Lower leg skin (tissue), 4 donors: ENCODE measurements around the gene ELMOD1. TPM values are rescaled to one million over a fixed set of nuclear protein-coding genes. Genes with fewer than 3 reads are reported as not detected.

ENCODE experiments used
- DNase-seq, 2 donors: peaks; one replicate each; pipeline ENCODE4 v3.0.0-alpha.2; 2019; ENCODE audit warnings: low spot score in 2 of 2
- H3K4me3 ChIP-seq: fragments of 200-600 bp; sonication (generic); 2 replicates; pipeline ENCODE4 v1.5.1; 2017; ENCODE audit warnings: mild to moderate bottlenecking, low read depth; ENCODE audit not compliant: poor library complexity, severe bottlenecking
- POLR2A ChIP-seq, 2 donors: fragments of 450-650 bp; IDR thresholded peaks; one replicate each; pipeline ENCODE4 v1.6.1; 2016 to 2017; ENCODE audit warnings: antibody characterized with exemption in 2 of 2, mild to moderate bottlenecking in 1 of 2, moderate library complexity in 1 of 2
- WGBS, 2 donors: methylation state at CpG; one replicate each; pipeline ENCODE4 v1.1.5; 2018; 5-methylcytosine and 5-hydroxymethylcytosine counted together
- intact Hi-C: fragments of 100-400 bp; cut with DNase I; formaldehyde crosslinking; loops from one replicate; pipeline ENCODE4 v1.15.0; 2023; ENCODE audit warnings: low total_unique reads
- total RNA-seq, 4 donors: library from RNA; depleted of rRNA; stranded (reverse); fragments of >200 nt; gene quantifications; one replicate each; pipeline ENCODE4 v1.1.0, GENCODE V29; 2016
- TF ChIP-seq, protein P1 (sequence below), 3 donors: fragments of 450-650 bp; IDR thresholded peaks; one replicate each; pipeline ENCODE4 v1.5.1; 2016; ENCODE audit warnings: antibody characterized with exemption in 3 of 3, mild to moderate bottlenecking in 3 of 3, moderate library complexity in 2 of 3

Gene ELMOD1
- total RNA-seq, 4 donors from 2014 or later = 48.2 to 164 (median 72.3) TPM

DNA sequence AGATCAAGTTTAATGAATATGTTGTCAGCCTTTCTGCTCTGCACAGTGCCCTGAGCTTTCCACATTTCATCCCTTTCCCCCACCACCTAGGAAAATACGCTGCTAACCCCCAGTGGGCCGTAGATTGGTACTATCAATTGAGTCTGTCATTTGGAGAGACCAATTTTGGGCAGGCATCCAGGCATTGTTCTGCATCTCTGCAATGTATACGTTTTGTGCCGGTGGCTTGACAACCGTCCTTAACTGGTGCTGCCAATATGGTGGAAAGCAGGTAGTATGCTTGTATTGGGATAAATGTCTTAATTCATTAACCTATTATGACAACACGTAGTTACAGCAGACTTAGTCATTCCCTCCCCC lies 1.3 kb downstream of the ELMOD1 start:
- intact Hi-C loops = loop anchor here (10.0 kb wide), 1 partner anchor 83 kb away; no protein-coding TSS in a partner anchor
- 9 to 12% methylated on average over 6 of the region's 6 CpGs for WGBS, 2 donors
- DNase-seq = no peak
- TF ChIP-seq, protein P1, sequence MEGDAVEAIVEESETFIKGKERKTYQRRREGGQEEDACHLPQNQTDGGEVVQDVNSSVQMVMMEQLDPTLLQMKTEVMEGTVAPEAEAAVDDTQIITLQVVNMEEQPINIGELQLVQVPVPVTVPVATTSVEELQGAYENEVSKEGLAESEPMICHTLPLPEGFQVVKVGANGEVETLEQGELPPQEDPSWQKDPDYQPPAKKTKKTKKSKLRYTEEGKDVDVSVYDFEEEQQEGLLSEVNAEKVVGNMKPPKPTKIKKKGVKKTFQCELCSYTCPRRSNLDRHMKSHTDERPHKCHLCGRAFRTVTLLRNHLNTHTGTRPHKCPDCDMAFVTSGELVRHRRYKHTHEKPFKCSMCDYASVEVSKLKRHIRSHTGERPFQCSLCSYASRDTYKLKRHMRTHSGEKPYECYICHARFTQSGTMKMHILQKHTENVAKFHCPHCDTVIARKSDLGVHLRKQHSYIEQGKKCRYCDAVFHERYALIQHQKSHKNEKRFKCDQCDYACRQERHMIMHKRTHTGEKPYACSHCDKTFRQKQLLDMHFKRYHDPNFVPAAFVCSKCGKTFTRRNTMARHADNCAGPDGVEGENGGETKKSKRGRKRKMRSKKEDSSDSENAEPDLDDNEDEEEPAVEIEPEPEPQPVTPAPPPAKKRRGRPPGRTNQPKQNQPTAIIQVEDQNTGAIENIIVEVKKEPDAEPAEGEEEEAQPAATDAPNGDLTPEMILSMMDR (IDR thresholded peaks at IDR 0.05) = no peak
- TF ChIP-seq POLR2A (IDR thresholded peaks at IDR 0.05) = no peak
- H3K4me3 ChIP-seq = no peak overlapping the region

DNA sequence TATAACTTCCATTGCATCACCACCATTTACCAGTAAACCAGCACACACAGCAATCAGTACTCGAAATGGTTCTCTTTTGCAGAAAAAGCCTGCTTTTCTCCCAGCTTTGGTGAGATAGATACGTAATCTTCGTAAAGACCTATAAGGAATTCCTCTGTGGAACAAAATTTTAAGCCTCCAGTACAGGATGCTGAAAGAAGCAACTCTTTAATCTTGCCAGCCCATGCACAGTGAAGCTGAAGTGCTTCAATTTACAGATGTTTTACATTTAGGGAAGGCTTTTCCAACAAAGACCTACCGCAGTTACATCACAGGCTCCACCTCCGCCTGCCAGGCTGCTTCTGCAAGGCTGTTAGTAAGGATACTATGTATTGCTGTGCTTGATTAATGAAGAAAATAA lies 1.9 kb downstream of the ELMOD1 start:
- 22 to 30% methylated on average over 5 of the region's 5 CpGs for WGBS, 2 donors
- no peak for DNase-seq
- no peak for TF ChIP-seq POLR2A (IDR thresholded peaks at IDR 0.05)
- TF ChIP-seq, protein P1 (IDR thresholded peaks at IDR 0.05) = no peak
- intact Hi-C loops = loop anchor here (10.0 kb wide), 1 partner anchor 82 kb away; no protein-coding TSS in a partner anchor
- H3K4me3 ChIP-seq = no peak overlapping the region

DNA sequence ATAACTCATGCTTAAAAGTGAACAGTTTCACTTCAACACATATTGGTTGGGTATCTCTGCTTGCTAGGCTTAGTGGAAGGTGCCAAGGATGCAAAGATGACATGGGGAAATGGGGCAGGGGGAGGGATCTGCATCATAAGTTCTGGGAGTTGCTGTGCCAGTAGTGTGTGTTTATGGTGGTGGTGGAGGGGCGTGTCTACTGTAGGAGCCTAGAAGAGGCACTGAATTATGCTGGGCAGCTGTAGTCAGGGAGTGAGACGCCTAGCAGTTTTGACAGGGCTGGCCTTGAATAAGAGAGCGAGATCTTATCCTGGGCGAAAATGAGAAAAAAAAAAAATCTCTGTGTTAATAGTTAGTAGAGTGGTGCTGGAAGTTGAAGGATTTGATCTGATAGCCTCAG lies 3.0 kb downstream of the ELMOD1 start:
- H3K4me3 ChIP-seq = no peak overlapping the region
- intact Hi-C loops = loop anchor here (10.0 kb wide), 1 partner anchor 81 kb away; no protein-coding TSS in a partner anchor
- 40 to 46% methylated on average over 4 of the region's 4 CpGs for WGBS, 2 donors
- TF ChIP-seq, protein P1 (IDR thresholded peaks at IDR 0.05) = no peak
- no peak for TF ChIP-seq POLR2A (IDR thresholded peaks at IDR 0.05)
- DNase-seq = no peak

DNA sequence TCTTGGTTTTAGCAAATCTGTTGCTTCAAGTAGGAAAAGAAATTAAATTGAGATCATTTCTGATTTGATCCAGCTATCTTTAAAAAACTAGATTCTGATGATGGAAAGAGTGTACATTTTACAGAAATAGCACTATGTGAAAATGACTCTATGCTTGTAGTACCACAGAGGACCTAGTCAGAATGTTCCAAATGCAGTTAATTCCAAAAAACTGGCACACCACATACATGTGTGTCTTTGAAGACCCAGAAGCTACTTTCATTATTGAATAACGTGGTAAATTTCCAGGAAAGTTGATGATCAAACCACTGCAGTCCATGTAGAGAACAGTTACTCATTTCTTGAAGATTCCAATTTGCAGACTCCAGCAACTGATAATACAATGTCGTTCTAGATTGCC lies 3.8 kb downstream of the ELMOD1 start:
- WGBS, 2 donors = 51 to 66% methylated on average over 2 of the region's 2 CpGs
- intact Hi-C loops = loop anchor here (10.0 kb wide), 1 partner anchor 80 kb away; no protein-coding TSS in a partner anchor
- H3K4me3 ChIP-seq = no peak overlapping the region
- no peak for DNase-seq
- no peak for TF ChIP-seq POLR2A (IDR thresholded peaks at IDR 0.05)
- TF ChIP-seq, protein P1 (IDR thresholded peaks at IDR 0.05) = no peak

DNA sequence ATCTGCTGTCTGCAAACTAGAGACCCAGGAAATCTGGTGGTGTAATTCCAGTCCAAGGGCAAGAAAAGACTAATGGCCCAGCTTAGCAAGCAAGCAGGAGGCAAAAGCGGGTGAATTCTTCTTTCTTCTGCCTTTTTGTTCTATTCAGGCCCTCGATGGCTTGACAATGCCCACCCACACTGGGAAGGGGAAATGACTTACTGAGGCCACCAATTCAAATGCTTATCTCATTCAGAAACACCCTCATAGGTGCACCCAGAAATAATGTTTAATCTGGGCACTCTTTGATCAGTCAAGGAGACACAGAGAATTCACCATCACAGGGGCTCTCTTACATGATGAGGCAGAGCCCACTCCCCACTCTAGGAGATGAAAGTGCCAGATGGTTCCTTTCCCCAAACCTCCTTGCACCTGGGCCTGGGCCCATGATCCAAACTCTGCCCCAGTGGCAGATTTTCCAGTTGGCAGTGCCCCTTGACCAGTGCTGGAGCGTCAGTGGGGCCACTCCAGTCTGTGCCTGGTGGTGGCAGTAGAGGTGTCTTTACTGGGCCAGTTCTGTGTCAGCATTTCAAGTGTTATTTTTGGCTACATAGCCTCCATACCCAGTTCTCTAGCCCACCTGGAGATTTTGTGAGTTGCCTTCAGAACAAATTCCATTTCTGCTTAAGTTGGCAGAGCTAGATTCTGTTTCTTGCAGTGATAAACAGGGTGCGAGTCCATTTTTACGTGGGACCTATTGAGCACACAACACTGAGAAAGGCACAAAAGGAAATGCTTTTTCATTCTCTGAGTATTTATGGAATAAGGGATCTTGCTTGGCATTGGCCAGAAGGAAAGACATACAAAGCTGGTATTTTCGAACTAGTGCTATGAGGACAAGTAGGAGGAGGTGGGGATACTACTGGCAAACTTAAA lies 7.5 kb downstream of the ELMOD1 start:
- DNase-seq = no peak
- 59 to 66% methylated on average over 6 of the region's 6 CpGs for WGBS, 2 donors
- TF ChIP-seq, protein P1 (IDR thresholded peaks at IDR 0.05) = no peak
- no peak for TF ChIP-seq POLR2A (IDR thresholded peaks at IDR 0.05)
- intact Hi-C loops = loop anchor here (10.0 kb wide), 1 partner anchor 76 kb away; no protein-coding TSS in a partner anchor
- no peak overlapping the region for H3K4me3 ChIP-seq
